GM18951 (cell line): ENCODE data around the gene CBY2.
"Not testable (repeated sequence)": the region's sequence is repeated elsewhere in the genome, so short reads cannot be mapped to it uniquely, and the experiment has no call there.

Experiments
- POLR2A ChIP-seq: IDR thresholded peaks from 4 replicates; pipeline ENCODE4 v1.6.1; 2011; ENCODE audit warnings: mild to moderate bottlenecking; ENCODE audit not compliant: insufficient read length, insufficient read depth; ENCODE audit errors: extremely low read depth
- in situ Hi-C: fragments of 300-500 bp; cut with MboI; formaldehyde crosslinking; loops from one replicate; pipeline ENCODE4 v1.12.0; 2022; ENCODE audit warnings: low sequenced_read_pairs, mixed read lengths, inconsistent platforms; ENCODE audit not compliant: unreplicated experiment

CBY2 gene

GRCh38 chr13:45737571-45738017 is 35.5 kb downstream of the CBY2 start:
- TF ChIP-seq POLR2A, result no peak
- in situ Hi-C loops, result no loop called here

- TF ChIP-seq POLR2A, result no peak
- in situ Hi-C loops, result no loop called here
These were observed 40.9 kb downstream of the CBY2 start for GRCh38 chr13:45742985-45743384.

GRCh38 chr13:45744979-45745378 is 42.9 kb downstream of the CBY2 start:
- in situ Hi-C loops, result no loop called here
- no peak for TF ChIP-seq POLR2A

GRCh38 chr13:45747071-45747470 is 45.0 kb downstream of the CBY2 start:
- no peak for TF ChIP-seq POLR2A
- in situ Hi-C loops, result no loop called here

GRCh38 chr13:45748941-45749759 is 47.0 kb downstream of the CBY2 start:
- TF ChIP-seq POLR2A, result no peak
- in situ Hi-C loops, result no loop called here

GRCh38 chr13:45750566-45750965 is 48.4 kb downstream of the CBY2 start:
- in situ Hi-C loops, result no loop called here
- TF ChIP-seq POLR2A, result no peak

- TF ChIP-seq POLR2A, result no peak
- in situ Hi-C loops, result no loop called here
These were observed 49.8 kb downstream of the CBY2 start for GRCh38 chr13:45751885-45752284.

GRCh38 chr13:45752510-45752909 is 50.4 kb downstream of the CBY2 start:
- in situ Hi-C loops, result no loop called here
- no peak for TF ChIP-seq POLR2A

- in situ Hi-C loops, result not testable (repeated sequence)
These were observed 54.4 kb downstream of the CBY2 start for GRCh38 chr13:45756498-45756897.

GRCh38 chr13:45757589-45757988 is 55.5 kb downstream of the CBY2 start:
- in situ Hi-C loops, result not testable (repeated sequence)

GRCh38 chr13:45763419-45763818 is 61.3 kb downstream of the CBY2 start:
- TF ChIP-seq POLR2A, result no peak
- in situ Hi-C loops, result no loop called here
